Right atrium auricular region (tissue), 2 donors: ENCODE measurements around the gene TMEM43. TPM values are rescaled to one million over a fixed set of nuclear protein-coding genes. Genes with fewer than 3 reads are reported as not detected.

Source experiments
- DNase-seq: peaks from one replicate; pipeline ENCODE4 v3.0.0-alpha.2; 2019; ENCODE audit warnings: low spot score
- H3K27ac ChIP-seq, 2 donors: fragments of 200-600 bp; sonication (generic); 1 replicate in 1 of 2; 2 replicates in 1 of 2; pipeline ENCODE4 v1.5.1; 2016 to 2019
- H3K27me3 ChIP-seq, 2 donors: fragments of 200-600 bp; sonication (generic); one replicate each; pipeline versions ENCODE4 v1.5.1 to v1.6.0; 2017 to 2019
- H3K36me3 ChIP-seq: fragments of 200-600 bp; sonication (generic); one replicate; pipeline ENCODE4 v1.5.1; 2016
- H3K4me1 ChIP-seq, 2 donors: fragments of 200-600 bp; sonication (generic); one replicate each; pipeline versions ENCODE4 v1.5.1 to v1.6.0; 2017 to 2019
- H3K4me3 ChIP-seq, 2 donors: fragments of 200-600 bp; sonication (generic); 1 replicate in 1 of 2; 2 replicates in 1 of 2; pipeline ENCODE4 v1.5.1; 2017 to 2019; ENCODE audit warnings: mild to moderate bottlenecking in 1 of 2, moderate library complexity in 1 of 2
- H3K9me3 ChIP-seq, 2 donors: fragments of 200-600 bp; sonication (generic); one replicate each; pipeline ENCODE4 v1.5.1; 2019
- total RNA-seq, 2 donors: library from RNA; depleted of rRNA; stranded (reverse); fragments of >200 nt; gene quantifications; one replicate each; pipeline ENCODE4 v1.1.0, GENCODE V29; 2016
- TF ChIP-seq, protein P1 (sequence below), 2 donors: fragments of 200-600 bp; sonication (generic); IDR thresholded peaks; one replicate each; pipeline ENCODE4 v1.5.1; 2019; ENCODE audit warnings: antibody characterized with exemption in 2 of 2

The TMEM43 gene
- total RNA-seq, 2 donors from 2014 or later = 91.8 to 142 TPM

- Histone ChIP-seq H3K27me3 (no peaks in the 10 kb centered on the region), H3K36me3 (peaks cover 83% of the 10 kb centered on the region), H3K27ac (no peak overlapping the region), H3K4me3 (no peak overlapping the region), H3K4me1 (no peaks in the 10 kb centered on the region), H3K9me3 (no peaks in the 10 kb centered on the region)
- TF ChIP-seq, protein P1, sequence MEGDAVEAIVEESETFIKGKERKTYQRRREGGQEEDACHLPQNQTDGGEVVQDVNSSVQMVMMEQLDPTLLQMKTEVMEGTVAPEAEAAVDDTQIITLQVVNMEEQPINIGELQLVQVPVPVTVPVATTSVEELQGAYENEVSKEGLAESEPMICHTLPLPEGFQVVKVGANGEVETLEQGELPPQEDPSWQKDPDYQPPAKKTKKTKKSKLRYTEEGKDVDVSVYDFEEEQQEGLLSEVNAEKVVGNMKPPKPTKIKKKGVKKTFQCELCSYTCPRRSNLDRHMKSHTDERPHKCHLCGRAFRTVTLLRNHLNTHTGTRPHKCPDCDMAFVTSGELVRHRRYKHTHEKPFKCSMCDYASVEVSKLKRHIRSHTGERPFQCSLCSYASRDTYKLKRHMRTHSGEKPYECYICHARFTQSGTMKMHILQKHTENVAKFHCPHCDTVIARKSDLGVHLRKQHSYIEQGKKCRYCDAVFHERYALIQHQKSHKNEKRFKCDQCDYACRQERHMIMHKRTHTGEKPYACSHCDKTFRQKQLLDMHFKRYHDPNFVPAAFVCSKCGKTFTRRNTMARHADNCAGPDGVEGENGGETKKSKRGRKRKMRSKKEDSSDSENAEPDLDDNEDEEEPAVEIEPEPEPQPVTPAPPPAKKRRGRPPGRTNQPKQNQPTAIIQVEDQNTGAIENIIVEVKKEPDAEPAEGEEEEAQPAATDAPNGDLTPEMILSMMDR (IDR thresholded peaks at IDR 0.05) = no peak
- DNase-seq = no peak
Measured at GRCh38 chr3:14169435-14169834, 44.6 kb downstream of the TMEM43 start.

- no peak for DNase-seq
- no peaks in the 10 kb centered on the region for H3K9me3 ChIP-seq
- H3K27ac ChIP-seq = no peak overlapping the region
- H3K27me3 ChIP-seq = no peaks in the 10 kb centered on the region
- H3K4me1 ChIP-seq = no peaks in the 10 kb centered on the region
- TF ChIP-seq, protein P1 (IDR thresholded peaks at IDR 0.05) = no peak
- H3K4me3 ChIP-seq = no peak overlapping the region
- peaks cover 78% of the 10 kb centered on the region for H3K36me3 ChIP-seq
Measured at GRCh38 chr3:14169871-14170270, 45.0 kb downstream of the TMEM43 start.

GRCh38 chr3:14170531-14171159 is 45.8 kb downstream of the TMEM43 start:
- Histone ChIP-seq H3K27ac (no peak overlapping the region), H3K36me3 (peaks cover 71% of the 10 kb centered on the region), H3K9me3 (no peaks in the 10 kb centered on the region), H3K27me3 (no peaks in the 10 kb centered on the region), H3K4me1 (no peaks in the 10 kb centered on the region), H3K4me3 (no peak overlapping the region)
- TF ChIP-seq, protein P1 (IDR thresholded peaks at IDR 0.05) = no peak
- DNase-seq = no peak

- no peaks in the 10 kb centered on the region for H3K9me3 ChIP-seq
- peaks cover 0 to 10% of the 10 kb centered on the region in 2 donors for H3K4me1 ChIP-seq
- no peak overlapping the region for H3K27ac ChIP-seq
- H3K27me3 ChIP-seq = no peaks in the 10 kb centered on the region
- DNase-seq = no peak
- peaks cover 55% of the 10 kb centered on the region for H3K36me3 ChIP-seq
- TF ChIP-seq, protein P1 (IDR thresholded peaks at IDR 0.05) = no peak
- no peak overlapping the region for H3K4me3 ChIP-seq
Measured at GRCh38 chr3:14172496-14172895, 47.6 kb downstream of the TMEM43 start.

DNA sequence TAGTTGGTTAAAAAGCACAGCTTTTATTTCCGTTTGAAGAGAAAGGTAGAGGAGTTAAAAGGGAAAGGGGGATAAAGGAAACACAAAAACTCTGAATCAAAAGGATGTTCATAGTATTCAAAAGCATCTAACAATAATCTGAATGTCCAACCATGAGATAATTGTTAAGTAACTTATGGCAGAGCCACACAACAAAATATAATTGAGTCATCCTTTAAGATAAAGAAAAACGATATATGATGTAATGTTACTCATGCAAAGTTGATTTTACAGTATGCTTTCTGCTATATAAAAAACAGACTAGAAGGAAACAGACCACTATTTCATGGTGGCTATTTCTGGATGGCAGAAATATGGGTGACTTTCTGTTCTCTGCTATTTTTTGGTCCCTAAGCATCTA is 49.6 kb downstream of the TMEM43 start:
- TF ChIP-seq, protein P1 (IDR thresholded peaks at IDR 0.05) = no peak
- Histone ChIP-seq H3K36me3 (peaks cover 35% of the 10 kb centered on the region), H3K4me1 (peaks cover 0 to 19% of the 10 kb centered on the region in 2 donors), H3K4me3 (no peak overlapping the region), H3K27me3 (no peaks in the 10 kb centered on the region), H3K9me3 (no peaks in the 10 kb centered on the region), H3K27ac (no peak overlapping the region)
- no peak for DNase-seq
